HepG2 (cell line): ENCODE results near the gene HNRNPM. TPM values are rescaled to one million over a fixed set of nuclear protein-coding genes. Genes with fewer than 3 reads are reported as not detected.

Experiments used
- ATAC-seq: fragments of 200-7000 bp; cut with Tn5 transposase; 3 replicates; pipeline ENCODE4 v1.9.1; 2020; ENCODE audit warnings: mild to moderate bottlenecking, moderate library complexity
- BruUV-seq: library from RNA; stranded (reverse); fragments of 400-500 nt; replicated peaks from 2 replicates; lab custom pipeline; 2021; lab: Mats Ljungman, UMichigan
- CTCF ChIA-PET: fragments of 300-600 bp; formaldehyde crosslinking; extraction: SDS; loops from one replicate; lab custom pipeline; 2021; ENCODE audit warnings: low total read pairs, inconsistent platforms, low intra/inter-chr PET ratio; lab: Yijun Ruan, JAX
- POLR2A ChIA-PET: fragments of 350-600 bp; sonication (Branson Sonifier 250); formaldehyde crosslinking; loops from one replicate; lab custom pipeline; 2020; ENCODE audit warnings: antibody characterized with exemption, inconsistent platforms; lab: Yijun Ruan, JAX
- DNase-seq: peaks from one replicate; pipeline ENCODE4 v3.0.0-alpha.2; 2015; ENCODE audit warnings: low spot score
- FAIRE-seq: peaks from 3 replicates; lab custom pipeline; 2011; peaks lifted over from hg19 to GRCh38; lab: Jason Lieb, UNC
- H2AFZ ChIP-seq: one replicate; pipeline ENCODE4 v1.6.1; 2011; ENCODE audit warnings: low read length, inconsistent platforms
- H3K27ac ChIP-seq: fragments of 300-600 bp; 3 replicates; pipeline ENCODE4 v1.8.0; 2011; ENCODE audit warnings: mixed run types, mild to moderate bottlenecking, mixed read lengths, low read length, inconsistent platforms; ENCODE audit not compliant: insufficient read depth; ENCODE audit errors: extremely low read length
- H3K27me3 ChIP-seq, 2 experiments: fragments of 200-600 bp in 1 of 2; 2 replicates in 1 of 2; 3 replicates in 1 of 2; pipeline versions ENCODE4 v1.6.0 to v1.8.0; 2011; ENCODE audit warnings: low read length in 2 of 2, mild to moderate bottlenecking in 2 of 2, moderate library complexity in 2 of 2, inconsistent platforms in 1 of 2; ENCODE audit not compliant: insufficient read depth in 2 of 2, control insufficient read depth in 1 of 2
- H3K36me3 ChIP-seq, 2 experiments: fragments of 200-600 bp in 1 of 2; replicated peaks in 1 of 2; 2 replicates in 1 of 2; 3 replicates in 1 of 2; pipeline versions ENCODE4 v1.5.1 to v1.8.0; 2011; ENCODE audit warnings: low read length in 2 of 2, inconsistent platforms in 1 of 2; ENCODE audit not compliant: insufficient read depth in 2 of 2, control insufficient read depth in 1 of 2
- H3K4me1 ChIP-seq: 2 replicates; pipeline ENCODE4 v1.5.1; 2012; ENCODE audit warnings: low read length, inconsistent platforms; ENCODE audit not compliant: insufficient read depth
- H3K4me2 ChIP-seq: 2 replicates; pipeline ENCODE4 v1.6.0; 2011; ENCODE audit warnings: low read depth, low read length, inconsistent platforms
- H3K4me3 ChIP-seq, 3 experiments: fragments of 200-600 bp in 1 of 3; sonication (generic), shearing (Covaris generic) in 1 of 3; replicated peaks in 1 of 3; 2 replicates each; pipeline ENCODE4 v1.5.1; 2011 to 2016; ENCODE audit warnings: low read length in 3 of 3, inconsistent platforms in 2 of 3, low read depth in 2 of 3, mild to moderate bottlenecking in 2 of 3, control low read depth in 1 of 3, mixed read lengths in 1 of 3; ENCODE audit not compliant: insufficient read depth in 1 of 3
- H3K79me2 ChIP-seq: one replicate; pipeline ENCODE4 v1.6.1; 2011; ENCODE audit warnings: low read length, inconsistent platforms; ENCODE audit not compliant: insufficient read depth
- H3K9ac ChIP-seq: 2 replicates; pipeline ENCODE4 v1.6.0; 2011; ENCODE audit warnings: mild to moderate bottlenecking, low read depth, low read length, inconsistent platforms; ENCODE audit not compliant: insufficient read depth
- H3K9me3 ChIP-seq: 2 replicates; pipeline ENCODE4 v1.5.1; 2012; ENCODE audit warnings: mild to moderate bottlenecking, low read length
- H4K20me1 ChIP-seq: 2 replicates; pipeline ENCODE4 v1.6.0; 2011; ENCODE audit warnings: inconsistent platforms, mild to moderate bottlenecking, low read length, moderate library complexity; ENCODE audit not compliant: insufficient read depth
- GLI4 ChIP-seq: sonication (generic); formaldehyde crosslinking; IDR thresholded peaks from 2 replicates; pipeline ENCODE4 v1.5.1; 2020; ENCODE audit warnings: missing genetic modification reagents, mild to moderate bottlenecking, moderate library complexity, borderline replicate concordance
- POLR2A ChIP-seq, 2 experiments: IDR thresholded peaks; 2 replicates each; pipeline ENCODE4 v1.6.1; 2011; ENCODE audit warnings: low read depth in 2 of 2, low read length in 2 of 2, mild to moderate bottlenecking in 1 of 2, moderate library complexity in 1 of 2; ENCODE audit not compliant: insufficient read depth in 1 of 2
- RFXAP ChIP-seq: sonication (generic); formaldehyde crosslinking; IDR thresholded peaks from 2 replicates; pipeline ENCODE4 v1.4.0; 2020; ENCODE audit warnings: missing genetic modification reagents, borderline replicate concordance
- SAP130 ChIP-seq: IDR thresholded peaks from 2 replicates; pipeline ENCODE4 v1.6.1; 2016; ENCODE audit warnings: low read depth
- SIN3B ChIP-seq: fragments of 150-350 bp; IDR thresholded peaks from 2 replicates; pipeline ENCODE4 v1.6.1; 2014; ENCODE audit warnings: low read length
- TCF7 ChIP-seq: sonication (generic); IDR thresholded peaks from 2 replicates; pipeline ENCODE4 v1.6.1; 2016; ENCODE audit warnings: antibody characterized with exemption, low read depth
- ZNF792 ChIP-seq: IDR thresholded peaks from 2 replicates; pipeline ENCODE4 v1.6.1; 2016
- WGBS: methylation state at CpG from one replicate; pipeline ENCODE4 v1.1.6; 2017; ENCODE audit warnings: low lambda C conversion rate; 5-methylcytosine and 5-hydroxymethylcytosine counted together
- in situ Hi-C: cut with HindIII; loops from 2 replicates; pipeline ENCODE4 v1.10.0; 2017; ENCODE audit warnings: low pct_unique_long_range_greater_than_20kb; ENCODE audit not compliant: extremely low pct_ligation_motif_present
- intact Hi-C: fragments of 100-400 bp; cut with micrococcal nuclease; formaldehyde crosslinking; loops from one replicate; pipeline ENCODE4 v1.10.0; 2022; ENCODE audit not compliant: unreplicated experiment
- polyA plus RNA-seq, 8 experiments: library from polyadenylated mRNA; depleted of rRNA in 3 of 8; stranded (reverse) in 7 of 8; unstranded in 1 of 8; fragments of >200 nt; fragmentation: Illumina TruSeq in 4 of 8; extraction: Trizol in 4 of 8; gene quantifications; 2 replicates each; pipeline versions ENCODE4 v1.2.1 to v1.2.3, GENCODE V29; 2011 to 2016; ENCODE audit warnings: low read depth in 4 of 8, missing spikeins in 1 of 8, mixed read lengths in 1 of 8; ENCODE audit not compliant: insufficient read depth in 1 of 8
- total RNA-seq, 5 experiments: library from RNA; depleted of rRNA; stranded (reverse); fragments of >200 nt; fragmentation: Illumina TruSeq; extraction: Trizol; gene quantifications; 2 replicates each; pipeline ENCODE4 v1.2.3, GENCODE V29; 2016; ENCODE audit warnings: low read depth in 1 of 5
- TF ChIP-seq, protein P1 (sequence below): IDR thresholded peaks from 2 replicates; pipeline ENCODE4 v1.6.1; 2016; ENCODE audit warnings: low read depth
- TF ChIP-seq, protein P2 (sequence below): sonication (generic); formaldehyde crosslinking; IDR thresholded peaks from 2 replicates; pipeline ENCODE4 v1.8.0; 2022; ENCODE audit warnings: missing genetic modification reagents, mild to moderate bottlenecking, inconsistent platforms, borderline replicate concordance
- TF ChIP-seq, protein P3 (sequence below): sonication (generic); formaldehyde crosslinking; IDR thresholded peaks from 2 replicates; pipeline ENCODE4 v1.5.0; 2020; ENCODE audit warnings: mild to moderate bottlenecking, missing genetic modification reagents
- TF ChIP-seq, protein P4 (sequence below): sonication (generic); formaldehyde crosslinking; IDR thresholded peaks from 2 replicates; pipeline ENCODE4 v1.4.0; 2020; ENCODE audit warnings: missing genetic modification reagents; ENCODE audit errors: not compliant biosample characterization
- TF ChIP-seq, protein P5 (sequence below): sonication (generic); formaldehyde crosslinking; IDR thresholded peaks from 2 replicates; pipeline ENCODE4 v1.4.0; 2020; ENCODE audit warnings: mild to moderate bottlenecking, missing genetic modification reagents, borderline replicate concordance

HNRNPM gene
- total and polyA plus RNA-seq, 2 of the 13 experiments (the other 11 are each of a cell fraction or from before 2014, with no cell fraction given) = 56.7 to 102 TPM

DNA sequence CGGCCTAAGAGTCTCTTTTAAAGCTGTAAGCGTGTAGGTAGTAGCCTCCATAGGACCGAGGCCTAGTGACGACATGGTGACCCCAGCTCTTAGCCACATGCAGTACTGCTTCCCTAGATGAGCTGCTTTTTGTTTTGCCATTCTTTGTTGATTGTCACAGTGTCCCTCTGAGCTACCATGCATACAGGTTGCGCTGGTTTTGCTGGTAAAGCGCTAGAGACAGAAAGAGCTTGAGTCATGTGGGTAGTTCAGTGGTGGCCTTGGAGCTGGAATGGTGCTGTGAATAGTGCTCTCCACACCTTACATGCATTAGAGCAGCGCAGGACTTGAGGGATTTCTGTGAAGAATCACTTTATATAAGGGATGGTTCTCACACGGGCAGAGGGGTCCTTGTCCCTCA, 5.1 kb downstream of the HNRNPM start:
- POLR2A ChIA-PET = interaction anchor here (1.0 to 2.4 kb wide), 4 partner anchors 25 to 97 kb away, joined by 3 to 13 read pairs (median 5); partner anchors contain the start of genes MARCHF2 and ZNF414
- no peak overlapping the region for H2AFZ ChIP-seq
- TF ChIP-seq TCF7 = no peak
- no peak for TF ChIP-seq RFXAP (CRISPR knock-in tag)
- no peak for TF ChIP-seq SIN3B
- TF ChIP-seq SAP130 (CRISPR knock-in tag) = 0 out of 2 replicates have a peak, but pooled peaks have one; percentile 29
- TF ChIP-seq, protein P1, sequence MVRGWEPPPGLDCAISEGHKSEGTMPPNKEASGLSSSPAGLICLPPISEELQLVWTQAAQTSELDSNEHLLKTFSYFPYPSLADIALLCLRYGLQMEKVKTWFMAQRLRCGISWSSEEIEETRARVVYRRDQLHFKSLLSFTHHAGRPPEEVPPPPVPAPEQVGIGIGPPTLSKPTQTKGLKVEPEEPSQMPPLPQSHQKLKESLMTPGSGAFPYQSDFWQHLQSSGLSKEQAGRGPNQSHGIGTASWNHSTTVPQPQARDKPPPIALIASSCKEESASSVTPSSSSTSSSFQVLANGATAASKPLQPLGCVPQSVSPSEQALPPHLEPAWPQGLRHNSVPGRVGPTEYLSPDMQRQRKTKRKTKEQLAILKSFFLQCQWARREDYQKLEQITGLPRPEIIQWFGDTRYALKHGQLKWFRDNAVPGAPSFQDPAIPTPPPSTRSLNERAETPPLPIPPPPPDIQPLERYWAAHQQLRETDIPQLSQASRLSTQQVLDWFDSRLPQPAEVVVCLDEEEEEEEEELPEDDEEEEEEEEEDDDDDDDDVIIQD (CRISPR knock-in tag) = no peak
- no peak for TF ChIP-seq GLI4
- TF ChIP-seq, protein P2, sequence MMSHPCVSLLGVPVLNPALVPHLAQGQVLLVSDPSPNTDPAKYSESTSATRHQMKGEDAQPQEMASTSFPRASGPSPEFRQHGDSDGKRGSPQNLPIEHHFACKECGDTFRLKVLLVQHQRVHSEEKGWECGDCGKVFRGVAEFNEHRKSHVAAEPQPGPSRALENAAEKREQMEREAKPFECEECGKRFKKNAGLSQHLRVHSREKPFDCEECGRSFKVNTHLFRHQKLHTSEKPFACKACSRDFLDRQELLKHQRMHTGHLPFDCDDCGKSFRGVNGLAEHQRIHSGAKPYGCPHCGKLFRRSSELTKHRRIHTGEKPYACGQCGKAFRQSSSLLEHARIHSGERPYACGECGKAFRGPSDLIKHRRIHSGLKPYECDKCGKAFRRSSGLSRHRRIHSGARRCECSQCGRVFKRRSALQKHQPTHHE (CRISPR knock-in tag) = no peak
- TF ChIP-seq POLR2A (IDR thresholded peaks at IDR 0.05; ENCODE audit: insufficient read depth in 1 of 2, low read depth in 2 of 2, low read length in 2 of 2) = 0 out of 4 replicates have a peak, but pooled peaks of 1 of the 2 experiments have one; percentile 15
- TF ChIP-seq, protein P3, sequence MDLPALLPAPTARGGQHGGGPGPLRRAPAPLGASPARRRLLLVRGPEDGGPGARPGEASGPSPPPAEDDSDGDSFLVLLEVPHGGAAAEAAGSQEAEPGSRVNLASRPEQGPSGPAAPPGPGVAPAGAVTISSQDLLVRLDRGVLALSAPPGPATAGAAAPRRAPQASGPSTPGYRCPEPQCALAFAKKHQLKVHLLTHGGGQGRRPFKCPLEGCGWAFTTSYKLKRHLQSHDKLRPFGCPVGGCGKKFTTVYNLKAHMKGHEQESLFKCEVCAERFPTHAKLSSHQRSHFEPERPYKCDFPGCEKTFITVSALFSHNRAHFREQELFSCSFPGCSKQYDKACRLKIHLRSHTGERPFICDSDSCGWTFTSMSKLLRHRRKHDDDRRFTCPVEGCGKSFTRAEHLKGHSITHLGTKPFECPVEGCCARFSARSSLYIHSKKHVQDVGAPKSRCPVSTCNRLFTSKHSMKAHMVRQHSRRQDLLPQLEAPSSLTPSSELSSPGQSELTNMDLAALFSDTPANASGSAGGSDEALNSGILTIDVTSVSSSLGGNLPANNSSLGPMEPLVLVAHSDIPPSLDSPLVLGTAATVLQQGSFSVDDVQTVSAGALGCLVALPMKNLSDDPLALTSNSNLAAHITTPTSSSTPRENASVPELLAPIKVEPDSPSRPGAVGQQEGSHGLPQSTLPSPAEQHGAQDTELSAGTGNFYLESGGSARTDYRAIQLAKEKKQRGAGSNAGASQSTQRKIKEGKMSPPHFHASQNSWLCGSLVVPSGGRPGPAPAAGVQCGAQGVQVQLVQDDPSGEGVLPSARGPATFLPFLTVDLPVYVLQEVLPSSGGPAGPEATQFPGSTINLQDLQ (CRISPR knock-in tag) = no peak
- TF ChIP-seq, protein P4, sequence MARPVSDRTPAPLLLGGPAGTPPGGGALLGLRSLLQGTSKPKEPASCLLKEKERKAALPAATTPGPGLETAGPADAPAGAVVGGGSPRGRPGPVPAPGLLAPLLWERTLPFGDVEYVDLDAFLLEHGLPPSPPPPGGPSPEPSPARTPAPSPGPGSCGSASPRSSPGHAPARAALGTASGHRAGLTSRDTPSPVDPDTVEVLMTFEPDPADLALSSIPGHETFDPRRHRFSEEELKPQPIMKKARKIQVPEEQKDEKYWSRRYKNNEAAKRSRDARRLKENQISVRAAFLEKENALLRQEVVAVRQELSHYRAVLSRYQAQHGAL (CRISPR knock-in tag) = no peak
- no peak for TF ChIP-seq ZNF792
- TF ChIP-seq, protein P5, sequence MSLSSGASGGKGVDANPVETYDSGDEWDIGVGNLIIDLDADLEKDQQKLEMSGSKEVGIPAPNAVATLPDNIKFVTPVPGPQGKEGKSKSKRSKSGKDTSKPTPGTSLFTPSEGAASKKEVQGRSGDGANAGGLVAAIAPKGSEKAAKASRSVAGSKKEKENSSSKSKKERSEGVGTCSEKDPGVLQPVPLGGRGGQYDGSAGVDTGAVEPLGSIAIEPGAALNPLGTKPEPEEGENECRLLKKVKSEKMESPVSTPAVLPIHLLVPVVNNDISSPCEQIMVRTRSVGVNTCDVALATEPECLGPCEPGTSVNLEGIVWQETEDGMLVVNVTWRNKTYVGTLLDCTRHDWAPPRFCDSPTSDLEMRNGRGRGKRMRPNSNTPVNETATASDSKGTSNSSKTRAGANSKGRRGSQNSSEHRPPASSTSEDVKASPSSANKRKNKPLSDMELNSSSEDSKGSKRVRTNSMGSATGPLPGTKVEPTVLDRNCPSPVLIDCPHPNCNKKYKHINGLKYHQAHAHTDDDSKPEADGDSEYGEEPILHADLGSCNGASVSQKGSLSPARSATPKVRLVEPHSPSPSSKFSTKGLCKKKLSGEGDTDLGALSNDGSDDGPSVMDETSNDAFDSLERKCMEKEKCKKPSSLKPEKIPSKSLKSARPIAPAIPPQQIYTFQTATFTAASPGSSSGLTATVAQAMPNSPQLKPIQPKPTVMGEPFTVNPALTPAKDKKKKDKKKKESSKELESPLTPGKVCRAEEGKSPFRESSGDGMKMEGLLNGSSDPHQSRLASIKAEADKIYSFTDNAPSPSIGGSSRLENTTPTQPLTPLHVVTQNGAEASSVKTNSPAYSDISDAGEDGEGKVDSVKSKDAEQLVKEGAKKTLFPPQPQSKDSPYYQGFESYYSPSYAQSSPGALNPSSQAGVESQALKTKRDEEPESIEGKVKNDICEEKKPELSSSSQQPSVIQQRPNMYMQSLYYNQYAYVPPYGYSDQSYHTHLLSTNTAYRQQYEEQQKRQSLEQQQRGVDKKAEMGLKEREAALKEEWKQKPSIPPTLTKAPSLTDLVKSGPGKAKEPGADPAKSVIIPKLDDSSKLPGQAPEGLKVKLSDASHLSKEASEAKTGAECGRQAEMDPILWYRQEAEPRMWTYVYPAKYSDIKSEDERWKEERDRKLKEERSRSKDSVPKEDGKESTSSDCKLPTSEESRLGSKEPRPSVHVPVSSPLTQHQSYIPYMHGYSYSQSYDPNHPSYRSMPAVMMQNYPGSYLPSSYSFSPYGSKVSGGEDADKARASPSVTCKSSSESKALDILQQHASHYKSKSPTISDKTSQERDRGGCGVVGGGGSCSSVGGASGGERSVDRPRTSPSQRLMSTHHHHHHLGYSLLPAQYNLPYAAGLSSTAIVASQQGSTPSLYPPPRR (CRISPR knock-in tag) = no peak

More for the DNA sequence above, 5.1 kb downstream of the HNRNPM start:
- peak overlapping the region; percentile 9 for H3K27ac ChIP-seq
- ATAC-seq = peak; percentile 45
- H3K36me3 ChIP-seq = peaks cover 8 to 28% of the 10 kb centered on the region in 2 experiments
- no peaks in the 10 kb centered on the region for H3K27me3 ChIP-seq
- no TSS peak for BruUV-seq
- CTCF ChIA-PET = no interaction called here
- H3K79me2 ChIP-seq = peaks cover 96% of the 10 kb centered on the region
- peaks cover 93% of the 10 kb centered on the region for H4K20me1 ChIP-seq
- peaks cover 75% of the 10 kb centered on the region for H3K4me1 ChIP-seq
- peak overlapping the region; percentile 12; the same call in 1 of the 2 replicates for H3K9ac ChIP-seq
- 69% methylated on average over 6 of the region's 8 CpGs for WGBS
- no peak for FAIRE-seq
- no peak overlapping the region for H3K4me3 ChIP-seq
- peak overlapping the region; percentile 63 for H3K4me2 ChIP-seq
- intact Hi-C loops (loop anchor here (5.0 to 10.0 kb wide), 2 partner anchors 38 to 95 kb away; partner anchors contain the start of gene MARCHF2), in situ Hi-C loops (loop anchor here (5.0 kb wide), 1 partner anchor 38 kb away; the partner anchor contains the start of gene MARCHF2)
- DNase-seq = peak; percentile 25
- no peaks in the 10 kb centered on the region for H3K9me3 ChIP-seq
